ENCODE results near the gene GNAL. TPM values are rescaled to one million over a fixed set of nuclear protein-coding genes. Genes with fewer than 3 reads are reported as not detected.

Gene GNAL
- total RNA-seq, 1 experiment from 2014 or later = 24.0 TPM

GRCh38 chr18:11671156-11671555 is 17.9 kb upstream of the GNAL start:
- Histone ChIP-seq H3K14ac (ENCODE audit: insufficient read depth, low read length) (no peak overlapping the region), H4K91ac (ENCODE audit: insufficient read length, low read depth, low read length) (no peak overlapping the region), H2BK15ac (ENCODE audit: low read depth, low read length) (no peak overlapping the region), H3K27me3 (ENCODE audit: insufficient read depth, low read length) (no peaks in the 10 kb centered on the region), H2BK20ac (ENCODE audit: low read depth, low read length, poor library complexity, severe bottlenecking) (no peak overlapping the region), H3K23me2 (ENCODE audit: insufficient read length, low read depth, low read length, poor library complexity, severe bottlenecking) (no peaks in the 10 kb centered on the region), H3K27ac (ENCODE audit: insufficient read length, low read depth, low read length) (no peak overlapping the region), H2BK5ac (ENCODE audit: insufficient read length, low read length) (no peak overlapping the region), H3K79me1 (ENCODE audit: insufficient read depth, low read depth, low read length, poor library complexity, severe bottlenecking) (no peaks in the 10 kb centered on the region), H2BK12ac (ENCODE audit: insufficient read length, low read depth, low read length) (no peak overlapping the region), H4K5ac (ENCODE audit: insufficient read length, low read depth, low read length) (no peak overlapping the region), H3K9me3 (ENCODE audit: control insufficient read depth, low read depth, low read length) (no peaks in the 10 kb centered on the region), H3K18ac (ENCODE audit: insufficient read length, low read depth, low read length) (no peak overlapping the region), H3K4me1 (ENCODE audit: insufficient read depth, low read length) (peaks cover 3% of the 10 kb centered on the region; the same call in 1 of the 2 replicates), H3K4ac (ENCODE audit: low read depth, low read length) (no peak overlapping the region), H3K9ac (ENCODE audit: extremely low read depth, insufficient read length, low read length) (no peak overlapping the region), H4K20me1 (ENCODE audit: control insufficient read depth, insufficient read depth, insufficient read length) (no peaks in the 10 kb centered on the region), H3K4me2 (ENCODE audit: insufficient read depth, insufficient read length, low read length) (no peak overlapping the region), H2AFZ (ENCODE audit: low read length) (no peak overlapping the region), H3K79me2 (ENCODE audit: insufficient read depth, low read length) (no peaks in the 10 kb centered on the region), H2BK120ac (ENCODE audit: low read depth, low read length, poor library complexity, severe bottlenecking) (no peak overlapping the region), H3K23ac (ENCODE audit: insufficient read length, low read depth, low read length) (no peak overlapping the region), H4K8ac (replicated peaks; ENCODE audit: insufficient read length, low read depth, low read length) (no peak overlapping the region), H3K56ac (ENCODE audit: insufficient read length, low read depth, low read length) (no peak overlapping the region), H2AK5ac (ENCODE audit: insufficient read length, low read length) (no peak overlapping the region), H3T11ph (ENCODE audit: low read length) (no peak overlapping the region)
- Mint-ChIP-seq H3K9me3 (no peaks in the 10 kb centered on the region), H3K4me3 (no peak overlapping the region), H3K4me1 (peaks cover 26 to 32% of the 10 kb centered on the region in 2 experiments), H3K27me3 (ENCODE audit: low read depth) (peaks cover 17% of the 10 kb centered on the region), H3K27ac (no peak overlapping the region), H3K36me3 (ENCODE audit: insufficient read depth in 1 of 3, low read depth in 3 of 3) (no peaks in the 10 kb centered on the region)
- no CpG with 5 or more reads among the region's 8 CpGs for WGBS (ENCODE audit: extremely low coverage, insufficient read length, low lambda C conversion rate)
- TF ChIP-seq CTCF (conservative IDR thresholded peaks at IDR 0.05) = no peak
- no peak for DNase-seq
